ENCODE data around the gene GLUD1.
"Not testable (repeated sequence)": the region's sequence is repeated elsewhere in the genome, so short reads cannot be mapped to it uniquely, and the experiment has no call there.

GLUD1 gene

GRCh38 chr10:87094373-87095235, at the start of gene GLUD1, which contains the start of gene SHLD2:
GLUD1 (minus strand) TSS chr10:87094843; CDS start chr10:87094769, 74 bp downstream.
SHLD2 (plus strand) TSS chr10:87095206; CDS start chr10:87151355, 56,149 bp downstream.
- peak; percentile 84 to 88 for DNase-seq

- DNase-seq: not testable (repeated sequence)
Observed at GRCh38 chr10:87143109-87143418, 48.4 kb upstream of the GLUD1 start.

GRCh38 chr10:87142230-87143108, 47.8 kb upstream of the GLUD1 start:
- not testable (repeated sequence) for DNase-seq

DNA sequence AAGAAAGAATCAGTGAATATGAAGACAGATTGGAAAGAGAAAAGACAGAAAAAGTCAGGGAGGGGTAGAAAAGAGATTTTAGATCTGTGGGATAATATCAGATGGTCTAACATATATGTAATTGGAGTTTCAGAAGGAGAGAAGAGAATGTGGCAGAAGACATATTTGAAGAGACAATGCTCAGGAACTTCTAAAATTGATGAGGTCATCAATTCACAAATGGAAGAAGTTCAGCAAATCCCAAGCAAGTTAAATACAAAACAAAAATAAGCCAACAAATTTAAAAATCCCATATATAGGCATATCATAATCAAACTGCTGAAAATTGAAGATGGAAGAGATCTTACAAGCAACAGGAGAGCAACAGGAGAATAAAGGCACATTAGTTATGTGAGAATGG, 42.8 kb upstream of the GLUD1 start:
- not testable (repeated sequence) for DNase-seq

- DNase-seq: not testable (repeated sequence)
Observed at GRCh38 chr10:87134440-87134839, 39.8 kb upstream of the GLUD1 start.

GRCh38 chr10:87133936-87134335, 39.3 kb upstream of the GLUD1 start:
- DNase-seq: not testable (repeated sequence)

GRCh38 chr10:87132176-87132575, 37.5 kb upstream of the GLUD1 start:
- not testable (repeated sequence) for DNase-seq

DNA sequence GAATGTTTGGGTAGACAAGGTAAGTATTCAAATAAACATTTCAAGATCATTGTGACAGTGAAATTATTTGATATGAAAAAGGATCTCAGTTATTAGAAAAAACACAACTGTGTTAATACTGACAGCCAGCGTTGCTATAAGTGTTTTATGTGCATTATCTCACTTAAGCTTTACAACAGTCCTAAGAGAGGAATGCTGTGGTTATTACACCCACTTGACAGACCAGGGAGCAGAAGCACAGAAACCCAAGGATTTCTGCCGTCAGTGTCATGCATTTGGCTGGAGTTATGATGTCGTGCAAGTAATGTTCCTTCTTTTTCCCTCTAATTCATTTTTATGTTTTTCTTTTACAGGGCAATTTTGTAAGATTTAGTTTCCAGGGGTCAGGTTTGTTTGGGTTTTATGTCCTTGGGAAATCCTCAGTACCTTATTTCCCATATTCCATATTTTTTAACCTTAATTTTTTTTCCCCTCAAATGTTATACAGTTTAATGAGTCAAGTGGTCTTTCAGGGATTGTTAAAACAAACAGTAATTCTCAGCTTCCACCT, 33.0 kb upstream of the GLUD1 start:
- DNase-seq: not testable (repeated sequence)

- DNase-seq: not testable (repeated sequence)
Observed at GRCh38 chr10:87127048-87127447, 32.4 kb upstream of the GLUD1 start.

- DNase-seq: not testable (repeated sequence)
Observed at GRCh38 chr10:87123351-87123750, 28.7 kb upstream of the GLUD1 start.

GRCh38 chr10:87119029-87119428, 24.4 kb upstream of the GLUD1 start:
- not testable (repeated sequence) for DNase-seq

DNA sequence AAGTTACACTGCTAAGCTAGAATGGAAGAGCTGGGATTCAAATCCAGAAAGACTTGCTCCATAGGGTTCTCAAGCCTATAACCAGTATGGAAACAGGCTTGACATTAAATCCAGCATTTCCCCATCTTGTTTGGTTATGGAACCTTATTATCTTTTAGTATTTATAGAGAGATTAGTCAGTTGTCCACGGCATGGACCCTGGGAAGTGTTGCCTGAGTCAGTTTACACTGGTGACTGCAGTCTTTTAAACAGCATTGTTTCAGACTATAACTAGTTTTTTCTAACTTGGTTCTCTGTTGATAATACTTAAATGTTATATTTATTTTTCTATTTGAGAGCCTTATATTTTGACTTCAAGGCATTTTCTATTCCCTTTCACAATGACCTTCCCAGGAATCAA, 23.5 kb upstream of the GLUD1 start:
- not testable (repeated sequence) for DNase-seq

DNA sequence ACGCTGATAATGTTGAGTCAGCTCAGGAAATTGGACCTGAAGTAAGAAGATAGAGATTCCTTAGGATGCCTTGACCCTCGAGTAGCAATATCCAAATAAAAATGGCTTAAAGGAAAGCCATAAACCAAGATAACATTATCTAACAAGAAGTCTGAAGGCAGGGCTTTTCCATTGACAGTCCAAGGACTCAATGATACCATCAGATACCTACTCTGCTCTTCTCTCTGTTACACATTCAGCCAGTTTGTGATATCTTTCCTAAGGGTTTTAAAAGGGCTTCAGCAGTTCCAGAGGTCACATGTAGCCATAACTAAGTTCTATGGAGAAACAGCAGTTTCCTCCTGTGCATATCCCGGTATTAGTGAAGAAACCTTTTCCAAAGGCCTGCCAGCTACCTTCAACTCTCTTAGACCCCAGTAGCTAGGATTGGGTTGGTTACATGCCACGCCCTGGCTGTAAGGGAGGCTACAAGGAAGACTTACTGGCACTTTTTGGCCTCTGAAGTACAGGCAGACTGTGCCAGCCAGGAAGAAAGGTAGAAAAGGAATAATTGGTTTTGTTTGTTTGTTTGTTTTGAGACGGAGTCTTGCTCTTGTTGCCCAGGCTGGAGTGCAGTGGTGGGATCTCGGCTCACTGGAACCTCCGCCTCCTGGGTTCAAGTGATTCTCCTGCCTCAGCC, 10.9 kb upstream of the GLUD1 start:
- DNase-seq: no peak

DNA sequence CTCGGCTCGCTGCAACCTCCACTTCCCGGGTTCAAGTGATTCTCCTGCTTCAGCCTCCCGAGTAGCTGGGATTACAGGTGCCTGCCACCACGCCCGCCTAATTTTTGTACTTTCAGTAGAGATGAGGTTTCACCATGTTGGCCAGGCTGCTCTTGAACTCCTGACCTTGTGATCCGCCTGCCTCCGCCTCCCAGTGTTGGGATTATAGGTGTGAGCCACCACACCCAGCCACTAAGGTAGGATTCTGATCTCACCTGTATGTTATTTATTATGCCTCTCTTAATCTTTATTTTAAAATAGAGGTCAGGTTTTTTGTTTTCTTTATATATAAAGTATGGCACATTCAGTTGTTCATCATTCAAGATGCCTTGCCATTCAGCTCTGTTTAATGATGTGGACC, 10.1 kb upstream of the GLUD1 start:
- DNase-seq: not testable (repeated sequence)

DNA sequence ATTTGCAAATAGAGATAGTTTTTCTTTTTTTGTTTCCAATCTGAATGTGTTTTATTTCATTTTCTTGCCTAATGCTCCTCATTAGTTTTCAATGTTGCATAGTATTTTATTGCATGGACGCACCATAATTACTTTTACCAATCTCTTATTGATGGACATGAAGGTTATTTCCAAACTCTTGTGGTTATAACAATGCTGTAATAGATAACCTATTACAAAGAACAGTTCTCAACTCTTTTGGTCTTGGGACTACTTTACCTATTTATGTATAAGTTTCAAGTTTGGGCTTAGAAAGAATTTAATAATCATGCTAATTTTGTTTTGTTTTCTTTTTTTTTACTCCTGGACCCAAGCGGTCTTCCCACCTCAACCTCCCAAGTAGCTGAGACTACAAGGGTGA, 7.4 kb upstream of the GLUD1 start:
- no peak for DNase-seq

DNA sequence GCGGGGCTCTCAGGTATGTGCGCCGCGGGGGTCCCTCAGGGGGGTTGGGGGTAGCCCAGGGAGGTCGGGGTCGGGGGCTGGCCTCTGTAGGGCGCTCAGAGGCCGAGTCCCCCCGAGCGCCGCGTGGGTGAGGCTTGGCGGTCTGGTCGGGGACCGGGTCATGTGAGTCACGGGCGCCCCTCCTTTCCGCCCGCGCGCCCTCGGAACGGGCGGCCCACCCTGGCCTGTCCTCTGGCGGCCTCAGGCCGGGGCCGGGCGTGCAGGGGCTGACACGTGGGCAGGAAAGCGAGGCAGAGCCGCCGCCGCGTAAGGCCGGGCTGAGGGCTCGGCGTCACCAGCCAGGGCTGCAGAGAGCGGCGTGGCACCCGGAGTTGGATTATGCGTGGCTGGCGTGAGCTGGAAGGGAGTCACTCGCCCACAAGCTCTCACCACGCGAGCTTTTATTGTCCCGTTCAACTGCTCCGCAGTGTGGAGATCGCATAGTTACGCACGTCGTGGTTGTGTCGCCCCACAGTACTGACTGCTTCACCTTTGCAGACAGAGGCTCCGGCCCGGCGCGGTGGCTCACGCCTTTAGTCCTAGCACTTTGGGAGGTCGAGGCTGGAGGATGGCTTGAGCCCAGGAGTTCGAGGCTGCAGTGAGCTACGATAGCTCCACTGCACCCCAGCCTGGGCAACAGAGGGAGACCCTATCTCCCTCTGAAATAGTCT, 748 bp upstream of the GLUD1 start:
- DNase-seq: peak; percentile 69 to 83

DNA sequence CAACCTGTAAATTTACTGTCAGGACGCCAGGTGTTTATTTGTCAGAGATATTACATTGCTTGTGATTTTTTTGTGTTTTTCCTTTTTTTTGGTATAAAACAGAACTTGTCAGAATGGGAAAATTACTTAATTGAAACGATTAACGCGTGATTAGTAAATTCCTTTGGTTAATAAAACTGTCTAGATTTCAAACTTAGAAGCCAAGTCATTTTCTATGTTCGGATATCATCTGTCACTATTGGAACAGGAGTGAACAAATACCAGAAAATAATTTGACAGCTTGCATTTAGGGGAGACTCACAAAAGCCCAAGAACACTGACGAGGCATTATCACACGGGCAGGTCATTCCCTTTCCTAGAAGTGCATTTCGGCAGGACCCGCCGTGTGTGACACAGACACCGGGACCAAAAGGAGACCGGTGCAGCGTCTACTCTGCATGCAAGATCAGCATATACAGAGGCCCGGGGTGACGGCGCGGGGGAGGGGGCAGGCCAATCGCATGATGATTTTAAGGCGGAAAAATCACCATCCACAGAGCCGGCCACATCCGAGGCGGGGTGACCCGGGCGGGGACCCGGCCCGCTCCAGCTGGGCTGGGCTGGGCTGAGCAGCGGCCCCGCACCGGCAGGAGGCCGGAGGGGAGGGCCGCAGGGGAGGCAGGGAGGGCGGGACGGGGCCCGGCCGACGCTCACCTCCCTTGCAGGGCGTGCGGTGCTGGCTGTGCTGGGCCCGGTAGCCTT, 841 bp downstream of the GLUD1 start:
- DNase-seq: peak; percentile 60 to 61

- peak; percentile 18 to 24 for DNase-seq
Observed at GRCh38 chr10:87092861-87093631, 1.6 kb downstream of the GLUD1 start.

- DNase-seq: no peak
Observed at GRCh38 chr10:87092376-87092860, 2.2 kb downstream of the GLUD1 start.

DNA sequence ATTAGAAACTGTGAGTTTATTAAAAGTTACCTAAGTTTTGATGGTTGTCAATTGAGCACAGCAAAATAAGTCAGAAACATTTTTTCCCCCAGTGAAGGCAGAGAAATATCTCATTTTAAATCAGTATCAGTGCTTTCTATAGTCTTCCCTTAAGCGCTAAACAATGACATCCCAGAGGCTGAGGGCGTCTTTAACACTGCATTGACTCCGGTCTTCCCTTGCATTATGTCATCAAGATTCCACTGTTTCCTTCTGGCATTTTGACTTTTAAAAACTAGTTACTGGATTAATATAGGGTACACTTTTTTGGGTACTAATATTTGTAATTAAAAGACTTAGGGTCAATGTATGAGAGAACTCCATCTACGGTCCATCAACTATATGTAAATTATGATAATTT, 3.9 kb downstream of the GLUD1 start:
- no peak for DNase-seq
